WTC11 (cell line): ENCODE data around the gene ELOVL2.

Source experiments
- AFF4 ChIP-seq: sonication (generic); formaldehyde crosslinking; IDR thresholded peaks from 2 replicates; pipeline ENCODE4 v1.8.1; 2023; ENCODE audit warnings: mild to moderate bottlenecking, missing genetic modification reagents, borderline replicate concordance
- AR ChIP-seq: fragments of 250-450 bp; sonication (Bioruptor Pico); IDR thresholded peaks from 2 replicates; pipeline ENCODE4 v1.9.0; 2021; ENCODE audit warnings: mild to moderate bottlenecking
- CDX4 ChIP-seq: fragments of 250-450 bp; sonication (Bioruptor Pico); IDR thresholded peaks from 2 replicates; pipeline ENCODE4 v1.9.0; 2021; ENCODE audit warnings: moderate library complexity, mild to moderate bottlenecking, inconsistent platforms, borderline replicate concordance
- CREM ChIP-seq: sonication (generic); formaldehyde crosslinking; IDR thresholded peaks from 2 replicates; pipeline ENCODE4 v1.8.1; 2022; ENCODE audit warnings: mild to moderate bottlenecking, missing genetic modification reagents, moderate library complexity
- CTCF ChIP-seq: fragments of 200-600 bp; IDR thresholded peaks from 2 replicates; pipeline ENCODE4 v1.8.0; 2022; ENCODE audit warnings: antibody characterized with exemption
- ETV6 ChIP-seq: sonication (generic); formaldehyde crosslinking; IDR thresholded peaks from 2 replicates; pipeline ENCODE4 v1.8.1; 2022; ENCODE audit warnings: mild to moderate bottlenecking, missing genetic modification reagents
- IRF1 ChIP-seq: sonication (generic); formaldehyde crosslinking; IDR thresholded peaks from 2 replicates; pipeline ENCODE4 v1.8.0; 2023; ENCODE audit warnings: missing genetic modification reagents
- JAZF1 ChIP-seq: fragments of 250-450 bp; sonication (Bioruptor Pico); IDR thresholded peaks from 2 replicates; pipeline ENCODE4 v1.9.0; 2021; ENCODE audit warnings: moderate library complexity, mild to moderate bottlenecking, inconsistent platforms
- KAT7 ChIP-seq: sonication (generic); formaldehyde crosslinking; IDR thresholded peaks from 2 replicates; pipeline ENCODE4 v1.8.1; 2023; ENCODE audit warnings: missing genetic modification reagents, mild to moderate bottlenecking, borderline replicate concordance
- NR3C1 ChIP-seq: sonication (generic); formaldehyde crosslinking; conservative IDR thresholded peaks from 2 replicates; pipeline ENCODE4 v1.8.1; 2023; ENCODE audit warnings: low read depth, mild to moderate bottlenecking, missing genetic modification reagents
- RELA ChIP-seq: sonication (generic); formaldehyde crosslinking; IDR thresholded peaks from 2 replicates; pipeline ENCODE4 v1.8.1; 2022; ENCODE audit warnings: missing genetic modification reagents, mild to moderate bottlenecking, borderline replicate concordance
- SMAD3 ChIP-seq: sonication (generic); formaldehyde crosslinking; IDR thresholded peaks from 2 replicates; pipeline ENCODE4 v1.8.0; 2022; ENCODE audit warnings: missing genetic modification reagents, mild to moderate bottlenecking, borderline replicate concordance
- ZNF317 ChIP-seq: sonication (generic); formaldehyde crosslinking; IDR thresholded peaks from 2 replicates; pipeline ENCODE4 v1.8.1; 2023; ENCODE audit warnings: low read depth, mild to moderate bottlenecking, moderate library complexity, missing genetic modification reagents, borderline replicate concordance

- no peak for TF ChIP-seq CTCF
- TF ChIP-seq JAZF1 (CRISPR knock-in tag), result no peak
- no peak for TF ChIP-seq AFF4 (CRISPR knock-in tag)
- no peak for TF ChIP-seq SMAD3 (CRISPR knock-in tag)
- TF ChIP-seq IRF1, result no peak
- no peak for TF ChIP-seq NR3C1 (CRISPR knock-in tag)
- TF ChIP-seq CDX4 (CRISPR knock-in tag), result no peak
- TF ChIP-seq RELA (CRISPR knock-in tag), result no peak
- no peak for TF ChIP-seq ETV6 (CRISPR knock-in tag)
- no peak for TF ChIP-seq KAT7 (CRISPR knock-in tag)
- TF ChIP-seq CREM (CRISPR knock-in tag), result no peak
- no peak for TF ChIP-seq ZNF317 (CRISPR knock-in tag)
- TF ChIP-seq AR (CRISPR knock-in tag), result no peak
Measured at GRCh38 chr6:10995114-10995707, 48.9 kb downstream of the ELOVL2 start.
